Esophagus squamous epithelium (tissue), 4 donors: ENCODE data around the gene IFI27L1.

Source experiments
- POLR2A ChIP-seq, 4 donors: fragments of 450-650 bp; IDR thresholded peaks; one replicate each; pipeline ENCODE4 v1.6.1; 2017; ENCODE audit warnings: antibody characterized with exemption in 4 of 4, mild to moderate bottlenecking in 4 of 4, moderate library complexity in 3 of 4
- TF ChIP-seq, protein P1 (sequence below), 6 experiments: fragments of 450-650 bp in 4 of 6; fragments of 200-600 bp in 2 of 6; sonication (generic) in 2 of 6; IDR thresholded peaks; one replicate each; pipeline ENCODE4 v1.5.1; 2016 to 2019; ENCODE audit warnings: antibody characterized with exemption in 6 of 6, mild to moderate bottlenecking in 4 of 6, moderate library complexity in 4 of 6

DNA sequence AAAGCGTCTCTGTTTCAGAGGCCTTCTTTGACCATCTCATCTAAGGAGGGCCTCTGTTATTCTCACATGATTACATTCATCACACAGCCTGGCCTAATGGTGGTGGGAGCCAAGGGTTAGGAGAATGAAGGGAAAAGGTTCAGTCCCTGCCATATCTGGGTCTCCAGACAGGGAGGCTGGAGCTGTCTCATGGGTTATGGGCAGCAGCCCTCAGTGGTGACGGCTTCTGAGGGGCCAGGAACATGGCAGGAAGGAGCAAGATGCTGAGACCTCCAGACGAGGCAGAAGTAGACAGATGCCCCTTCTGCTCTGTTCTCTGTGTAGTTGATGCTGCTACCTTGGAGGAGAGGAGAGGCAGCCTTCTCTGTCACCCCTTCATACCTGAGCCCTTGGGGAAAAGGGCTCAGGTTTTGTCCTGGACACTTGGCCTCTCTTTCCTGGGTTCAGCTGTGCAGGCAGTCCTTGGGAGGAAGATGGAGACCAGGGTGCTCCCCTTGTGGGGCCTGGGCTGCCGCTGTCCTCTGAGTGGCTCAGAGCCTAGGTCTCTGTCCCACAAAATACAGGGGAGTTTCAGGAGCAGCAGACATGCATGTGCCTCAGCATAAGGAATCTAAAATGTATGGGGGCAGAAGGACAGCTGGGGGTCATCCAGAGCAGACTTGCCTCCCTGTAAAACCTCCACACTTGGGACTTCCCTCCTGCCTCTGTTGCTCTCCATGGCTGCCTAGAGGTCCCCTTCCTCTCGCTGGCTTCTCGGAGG, 44.7 kb downstream of the IFI27L1 start:
- TF ChIP-seq, protein P1, sequence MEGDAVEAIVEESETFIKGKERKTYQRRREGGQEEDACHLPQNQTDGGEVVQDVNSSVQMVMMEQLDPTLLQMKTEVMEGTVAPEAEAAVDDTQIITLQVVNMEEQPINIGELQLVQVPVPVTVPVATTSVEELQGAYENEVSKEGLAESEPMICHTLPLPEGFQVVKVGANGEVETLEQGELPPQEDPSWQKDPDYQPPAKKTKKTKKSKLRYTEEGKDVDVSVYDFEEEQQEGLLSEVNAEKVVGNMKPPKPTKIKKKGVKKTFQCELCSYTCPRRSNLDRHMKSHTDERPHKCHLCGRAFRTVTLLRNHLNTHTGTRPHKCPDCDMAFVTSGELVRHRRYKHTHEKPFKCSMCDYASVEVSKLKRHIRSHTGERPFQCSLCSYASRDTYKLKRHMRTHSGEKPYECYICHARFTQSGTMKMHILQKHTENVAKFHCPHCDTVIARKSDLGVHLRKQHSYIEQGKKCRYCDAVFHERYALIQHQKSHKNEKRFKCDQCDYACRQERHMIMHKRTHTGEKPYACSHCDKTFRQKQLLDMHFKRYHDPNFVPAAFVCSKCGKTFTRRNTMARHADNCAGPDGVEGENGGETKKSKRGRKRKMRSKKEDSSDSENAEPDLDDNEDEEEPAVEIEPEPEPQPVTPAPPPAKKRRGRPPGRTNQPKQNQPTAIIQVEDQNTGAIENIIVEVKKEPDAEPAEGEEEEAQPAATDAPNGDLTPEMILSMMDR (IDR thresholded peaks at IDR 0.05), result no peak
- no peak for TF ChIP-seq POLR2A (IDR thresholded peaks at IDR 0.05)
